Skin epidermis (tissue), 12 donors: Measurements from ENCODE around the gene ENG.
A peak's percentile ranks its signal among the peaks of the same experiment; 100 is the strongest.

Experiments used
- H3K27ac ChIP-seq, 21 experiments: fragments of 200-600 bp; sonication (generic) in 11 of 21; one replicate each; pipeline ENCODE4 v1.5.0; 2020; ENCODE audit warnings: mild to moderate bottlenecking in 3 of 21, inconsistent platforms in 2 of 21, moderate library complexity in 2 of 21
- H3K4me3 ChIP-seq, 7 experiments: fragments of 200-600 bp; sonication (generic) in 2 of 7; one replicate each; pipeline ENCODE4 v1.5.0; 2020; ENCODE audit warnings: inconsistent platforms in 2 of 7, mild to moderate bottlenecking in 2 of 7, moderate library complexity in 1 of 7

ENG gene

GRCh38 chr9:127868278-127868902 is 13.9 kb upstream of the ENG start:
- no peak overlapping the region for H3K4me3 ChIP-seq
- H3K27ac ChIP-seq, result peak overlapping the region in 3 of 21 experiments; percentile 8 to 82 (median 30)

DNA sequence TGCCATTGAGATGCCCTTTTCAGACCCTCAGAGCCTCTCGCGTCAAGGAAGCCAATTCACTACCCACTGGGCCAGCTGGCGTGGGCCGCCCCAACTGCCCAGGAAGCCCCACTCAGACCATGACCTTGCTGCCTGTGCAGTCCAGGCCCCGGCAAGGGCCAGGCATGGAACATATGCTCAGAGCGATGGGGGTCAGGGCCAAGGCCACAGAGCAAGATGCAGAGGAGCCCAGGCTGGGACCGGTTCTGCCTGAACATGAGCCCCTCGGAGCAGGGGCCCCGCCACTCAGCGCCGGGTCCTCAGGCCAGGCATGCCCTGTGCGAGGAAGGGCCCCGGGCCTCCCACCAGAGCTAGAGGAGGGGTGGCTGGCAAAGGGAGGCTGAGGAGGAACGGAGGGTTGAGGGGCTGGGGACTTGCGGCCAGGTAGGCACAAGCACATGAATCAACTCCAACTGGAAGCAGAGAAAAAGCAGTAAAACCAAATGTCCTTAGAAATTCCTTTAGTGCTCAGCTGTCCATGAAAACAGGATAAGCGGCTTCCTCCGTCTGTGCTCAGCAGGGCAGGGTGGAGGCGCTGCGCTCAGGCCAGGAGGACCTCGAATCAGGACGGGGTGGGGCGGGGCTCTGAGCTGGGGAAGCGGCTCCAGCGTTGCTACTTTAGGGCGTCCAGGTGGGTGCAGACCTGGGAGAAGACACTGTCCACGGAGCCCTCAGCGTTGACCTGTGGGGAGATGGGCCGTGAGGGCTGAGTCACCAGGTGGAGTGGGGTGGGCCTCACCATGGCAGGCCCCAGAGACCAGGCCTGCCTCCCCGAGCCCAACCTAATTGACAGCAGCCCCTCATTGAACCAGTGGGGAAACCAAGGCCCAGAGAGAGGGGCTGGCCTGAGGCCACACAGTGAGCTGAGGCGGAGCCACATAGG is 13.2 kb upstream of the ENG start:
- Histone ChIP-seq H3K27ac (peak overlapping the region in 6 of 21 experiments; percentile 8 to 82 (median 34)), H3K4me3 (no peak overlapping the region)

- H3K27ac ChIP-seq, result peak overlapping the region in 1 of 21 experiments; percentile 32
- H3K4me3 ChIP-seq, result no peak overlapping the region
Observed at GRCh38 chr9:127866535-127866934, 12.1 kb upstream of the ENG start.

DNA sequence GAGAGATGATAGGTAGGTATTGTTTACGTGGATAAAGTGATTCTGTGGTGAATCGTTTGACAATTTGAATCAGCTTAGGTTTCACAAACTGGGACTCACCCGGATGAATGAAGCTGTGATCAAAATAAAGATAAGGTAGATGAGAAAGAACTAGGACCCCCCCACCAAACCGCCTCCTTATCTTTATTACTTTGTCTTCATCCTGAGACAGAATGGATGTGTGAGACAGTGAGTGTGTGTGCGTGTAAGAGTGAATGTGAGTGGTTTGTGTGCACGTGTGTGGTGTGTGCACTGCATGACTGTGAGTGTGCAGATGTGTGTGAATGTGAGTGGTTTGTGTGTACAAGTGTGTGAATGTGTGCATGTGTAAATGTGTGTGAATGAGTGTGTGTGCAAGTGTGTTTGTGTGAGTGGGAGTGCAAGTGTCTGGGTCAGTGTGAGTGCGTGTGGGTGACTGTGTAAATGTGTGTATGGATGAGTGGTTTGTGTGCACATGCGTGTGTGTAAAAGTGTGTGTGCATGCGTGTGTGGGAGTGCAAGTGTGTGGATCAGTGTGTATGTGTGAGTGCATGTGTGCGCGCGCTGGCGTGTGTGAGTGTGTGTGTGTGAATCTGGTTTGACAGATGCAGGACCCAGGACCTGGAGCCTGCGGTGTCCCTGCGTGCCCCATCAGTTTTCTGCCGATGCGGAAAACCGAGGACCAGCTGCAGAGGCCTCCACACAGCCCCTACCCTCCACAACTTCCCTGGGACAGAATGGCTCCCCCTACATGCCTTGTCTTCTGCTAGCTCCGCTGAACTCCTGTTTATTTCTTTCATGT is 11.4 kb upstream of the ENG start:
- Histone ChIP-seq H3K4me3 (no peak overlapping the region), H3K27ac (peak overlapping the region in 2 of 21 experiments; percentile 5 to 30)

DNA sequence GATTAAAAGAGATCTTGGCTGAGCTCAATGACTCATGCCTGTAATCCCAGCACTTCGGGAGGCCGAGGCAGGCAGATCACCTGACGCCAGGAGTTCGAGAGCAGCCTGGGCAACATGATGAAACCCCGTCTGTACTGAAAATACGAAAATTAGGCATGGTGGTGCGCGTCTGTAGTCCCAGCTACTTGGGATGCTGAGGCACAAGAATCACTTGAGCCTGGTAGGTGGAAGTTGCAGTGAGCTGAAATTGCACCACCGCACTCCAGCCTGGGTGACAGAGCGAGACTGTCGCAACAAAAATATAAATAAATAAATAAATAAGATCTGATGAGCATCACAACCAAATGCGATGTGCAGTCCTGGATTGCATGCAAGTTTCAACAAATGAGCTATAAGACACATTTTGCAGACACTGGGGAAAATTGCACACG is 8.7 kb upstream of the ENG start:
- Histone ChIP-seq H3K27ac (peak overlapping the region in 7 of 21 experiments; percentile 42 to 79 (median 75)), H3K4me3 (no peak overlapping the region)

DNA sequence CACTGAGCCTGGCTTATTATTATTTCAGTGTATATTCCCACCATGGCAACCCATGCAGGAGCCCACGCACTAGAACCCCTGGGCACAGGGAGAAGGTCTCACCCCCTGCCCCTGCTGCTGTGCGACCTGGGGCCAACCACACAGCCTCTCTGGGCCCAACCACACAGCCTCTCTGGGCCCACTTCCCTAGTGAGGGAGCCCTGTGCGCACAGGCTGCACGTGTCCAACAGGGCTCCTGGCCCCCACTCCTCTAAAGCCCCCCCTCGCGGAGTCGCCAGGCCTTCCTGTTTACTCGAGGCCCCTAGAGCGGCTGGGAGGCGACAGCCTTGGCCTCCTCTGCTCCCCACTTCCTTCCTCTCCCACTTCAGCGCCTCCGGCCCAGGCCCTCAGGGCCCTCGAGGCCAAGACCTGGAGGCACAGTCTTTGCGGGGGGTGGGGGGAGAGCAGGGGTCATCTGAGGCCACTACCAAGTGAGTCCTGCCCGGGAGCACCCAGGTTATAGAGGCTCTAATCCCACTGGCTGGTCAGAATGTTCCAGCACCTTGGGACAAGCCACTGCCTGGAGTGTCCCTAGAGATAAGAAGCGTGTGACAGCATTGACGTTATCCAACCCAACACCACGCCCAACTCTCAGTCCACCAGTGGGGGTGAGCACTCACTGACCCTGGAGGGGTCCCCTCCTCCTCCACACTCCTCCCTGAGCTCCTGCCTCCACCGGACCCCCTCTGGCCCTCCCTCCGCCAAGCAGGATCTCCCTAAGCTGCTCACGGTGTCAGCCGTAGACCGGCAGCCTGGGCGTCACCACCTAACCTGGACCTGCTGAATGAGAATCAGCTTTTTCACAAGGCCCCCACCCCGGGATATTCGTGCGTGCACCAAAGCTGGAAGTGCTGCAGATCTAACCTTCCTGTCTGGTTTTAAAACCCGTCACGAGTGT is 7.9 kb upstream of the ENG start:
- Histone ChIP-seq H3K4me3 (no peak overlapping the region), H3K27ac (peak overlapping the region in 19 of 21 experiments; percentile 26 to 79 (median 66))

GRCh38 chr9:127860779-127861178 is 6.3 kb upstream of the ENG start:
- no peak overlapping the region for H3K27ac ChIP-seq
- no peak overlapping the region for H3K4me3 ChIP-seq

GRCh38 chr9:127860260-127860659 is 5.8 kb upstream of the ENG start:
- H3K27ac ChIP-seq, result no peak overlapping the region

GRCh38 chr9:127858041-127858512 is 3.6 kb upstream of the ENG start:
- Histone ChIP-seq H3K27ac (peak overlapping the region in 3 of 21 experiments; percentile 1 to 32 (median 13)), H3K4me3 (no peak overlapping the region)

More at GRCh38 chr9:127860260-127860659, 5.8 kb upstream of the ENG start:
- no peak overlapping the region for H3K4me3 ChIP-seq

- Histone ChIP-seq H3K27ac (peak overlapping the region in 5 of 21 experiments; percentile 1 to 95 (median 13)), H3K4me3 (no peak overlapping the region)
Observed at GRCh38 chr9:127857278-127857677, 2.8 kb upstream of the ENG start.

DNA sequence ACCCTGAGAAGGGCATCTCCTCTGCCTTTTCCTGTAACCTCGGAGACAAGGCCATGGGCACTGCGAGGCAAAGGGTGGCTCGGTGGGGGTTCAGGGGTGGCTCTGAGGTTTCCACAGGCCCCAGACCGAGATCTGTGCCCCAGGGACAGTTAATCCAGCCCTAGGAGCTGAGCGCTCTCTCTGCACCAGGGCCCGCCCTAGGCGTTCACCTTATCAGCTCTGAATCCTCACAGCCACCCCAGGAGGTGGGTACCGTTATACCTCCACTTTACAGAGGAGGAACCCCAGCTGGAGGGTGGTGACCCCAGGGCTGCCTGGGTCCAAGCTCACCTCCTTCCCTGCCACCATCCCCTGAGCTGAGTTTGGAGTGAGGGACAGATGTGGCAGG is 2.3 kb upstream of the ENG start:
- Histone ChIP-seq H3K4me3 (no peak overlapping the region), H3K27ac (peak overlapping the region in 1 of 21 experiments; percentile 95)

DNA sequence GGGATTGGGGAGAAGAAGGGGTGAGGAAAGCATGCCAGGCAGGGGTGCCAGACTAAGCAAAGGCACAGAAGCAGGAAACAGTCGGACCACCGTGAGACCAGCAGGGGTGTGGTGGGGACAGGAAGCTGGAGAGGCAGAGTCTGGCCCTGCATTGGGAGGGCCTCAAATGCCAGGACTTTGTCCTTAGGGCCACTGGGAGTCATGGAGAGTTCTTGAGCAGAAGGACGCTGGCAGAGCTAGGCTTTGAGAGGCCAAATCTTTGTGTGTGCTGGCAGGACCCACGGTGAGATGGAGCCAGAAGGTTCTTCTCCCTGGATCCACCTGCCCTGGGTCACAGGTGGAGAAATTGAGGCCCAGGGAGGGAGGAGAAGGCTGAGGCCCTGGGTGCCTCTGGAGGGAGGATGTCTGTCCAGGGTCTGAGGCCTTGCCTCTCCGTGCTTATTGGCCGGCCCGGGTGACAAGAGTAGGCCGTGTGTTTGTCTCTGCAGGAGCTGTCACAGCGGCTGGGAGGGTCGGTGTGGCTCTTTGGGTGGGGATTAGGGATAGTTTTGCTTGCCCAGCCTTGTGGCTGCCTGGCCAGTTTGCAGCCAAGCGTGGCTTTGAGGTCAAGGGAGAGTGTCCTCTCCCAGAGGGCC is 1.8 kb upstream of the ENG start:
- H3K27ac ChIP-seq, result peak overlapping the region in 4 of 21 experiments; percentile 5 to 95 (median 88)
- no peak overlapping the region for H3K4me3 ChIP-seq

- Histone ChIP-seq H3K4me3 (no peak overlapping the region), H3K27ac (peak overlapping the region in 9 of 21 experiments; percentile 84 to 96 (median 91))
Observed at GRCh38 chr9:127855522-127855921, 1.1 kb upstream of the ENG start.

GRCh38 chr9:127854960-127855359 is 502 bp upstream of the ENG start:
- Histone ChIP-seq H3K4me3 (peak overlapping the region in 6 of 7 experiments; percentile 49 to 61 (median 56)), H3K27ac (peak overlapping the region in 19 of 21 experiments; percentile 78 to 96 (median 86))

GRCh38 chr9:127853312-127854183 is 910 bp downstream of the ENG start:
- Histone ChIP-seq H3K4me3 (peak overlapping the region; percentile 43 to 61 (median 54)), H3K27ac (peak overlapping the region; percentile 47 to 96 (median 86))

- Histone ChIP-seq H3K27ac (peak overlapping the region in 19 of 21 experiments; percentile 4 to 96 (median 86)), H3K4me3 (peak overlapping the region; percentile 43 to 61 (median 54))
Observed at GRCh38 chr9:127852829-127853228, 1.6 kb downstream of the ENG start.

GRCh38 chr9:127850286-127850830 is 4.1 kb downstream of the ENG start:
- H3K27ac ChIP-seq, result peak overlapping the region in 6 of 21 experiments; percentile 19 to 93 (median 44)
- H3K4me3 ChIP-seq, result peak overlapping the region in 2 of 7 experiments; percentile 6 to 9
